Upper lobe of left lung (tissue), 4 donors: ENCODE measurements around the gene OTUB1.

Experiments
- EP300 ChIP-seq, 4 donors: sonication (generic); formaldehyde crosslinking; IDR thresholded peaks; one replicate each; pipeline ENCODE4 v1.5.1; 2017; ENCODE audit warnings: antibody characterized with exemption in 4 of 4, control low read depth in 2 of 4
- POLR2A ChIP-seq, 4 donors: fragments of 450-650 bp; IDR thresholded peaks; one replicate each; pipeline ENCODE4 v1.5.1; 2016 to 2017; ENCODE audit warnings: antibody characterized with exemption in 4 of 4, mild to moderate bottlenecking in 2 of 4
- POLR2AphosphoS5 ChIP-seq, 2 donors: sonication (generic); formaldehyde crosslinking; IDR thresholded peaks; one replicate each; pipeline ENCODE4 v1.5.1; 2017; ENCODE audit warnings: antibody characterized with exemption in 2 of 2
- TF ChIP-seq, protein P1 (sequence below), 6 experiments: fragments of 450-650 bp in 4 of 6; fragments of 200-600 bp in 2 of 6; sonication (generic) in 2 of 6; IDR thresholded peaks; one replicate each; pipeline ENCODE4 v1.5.1; 2016 to 2019; ENCODE audit warnings: antibody characterized with exemption in 6 of 6

DNA sequence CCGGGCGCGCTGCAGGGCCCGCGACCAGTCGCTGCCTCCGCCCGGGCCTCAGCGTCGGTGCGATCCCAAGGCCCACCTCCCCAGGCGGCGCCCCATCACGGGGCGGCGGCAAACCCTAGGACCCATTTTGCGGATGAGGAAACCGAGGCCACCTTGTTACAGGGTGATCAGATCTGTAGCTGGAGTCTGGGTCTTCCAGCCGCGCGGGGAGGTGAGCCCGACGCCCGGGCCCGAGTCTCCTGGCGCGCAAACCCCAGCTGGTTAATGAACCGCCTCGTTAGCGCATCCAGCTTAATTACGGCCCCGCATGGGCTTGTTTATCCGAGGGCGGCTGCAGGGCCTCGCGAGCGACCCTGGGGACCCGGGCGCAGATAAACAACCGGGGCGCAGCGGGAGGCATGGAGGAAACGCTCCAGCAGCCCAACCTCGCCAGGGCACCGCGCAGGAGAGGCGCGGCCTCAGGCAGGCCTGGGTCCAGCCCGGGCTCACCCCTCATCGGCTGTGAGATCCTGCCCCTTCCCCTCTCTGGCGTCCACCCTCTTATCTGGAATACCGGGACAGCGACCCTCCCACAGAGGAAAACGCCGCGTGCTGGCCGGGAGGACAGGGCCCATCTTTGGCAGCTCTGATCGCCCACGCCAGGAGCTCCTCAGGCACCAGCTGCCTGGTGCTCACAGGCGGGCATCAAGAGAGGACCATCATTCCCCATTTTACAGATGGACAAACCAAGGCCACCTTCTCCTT lies 14.7 kb downstream of the OTUB1 start:
- TF ChIP-seq, protein P1, sequence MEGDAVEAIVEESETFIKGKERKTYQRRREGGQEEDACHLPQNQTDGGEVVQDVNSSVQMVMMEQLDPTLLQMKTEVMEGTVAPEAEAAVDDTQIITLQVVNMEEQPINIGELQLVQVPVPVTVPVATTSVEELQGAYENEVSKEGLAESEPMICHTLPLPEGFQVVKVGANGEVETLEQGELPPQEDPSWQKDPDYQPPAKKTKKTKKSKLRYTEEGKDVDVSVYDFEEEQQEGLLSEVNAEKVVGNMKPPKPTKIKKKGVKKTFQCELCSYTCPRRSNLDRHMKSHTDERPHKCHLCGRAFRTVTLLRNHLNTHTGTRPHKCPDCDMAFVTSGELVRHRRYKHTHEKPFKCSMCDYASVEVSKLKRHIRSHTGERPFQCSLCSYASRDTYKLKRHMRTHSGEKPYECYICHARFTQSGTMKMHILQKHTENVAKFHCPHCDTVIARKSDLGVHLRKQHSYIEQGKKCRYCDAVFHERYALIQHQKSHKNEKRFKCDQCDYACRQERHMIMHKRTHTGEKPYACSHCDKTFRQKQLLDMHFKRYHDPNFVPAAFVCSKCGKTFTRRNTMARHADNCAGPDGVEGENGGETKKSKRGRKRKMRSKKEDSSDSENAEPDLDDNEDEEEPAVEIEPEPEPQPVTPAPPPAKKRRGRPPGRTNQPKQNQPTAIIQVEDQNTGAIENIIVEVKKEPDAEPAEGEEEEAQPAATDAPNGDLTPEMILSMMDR (IDR thresholded peaks at IDR 0.05): no peak
- no peak for TF ChIP-seq POLR2AphosphoS5 (IDR thresholded peaks at IDR 0.05)
- TF ChIP-seq EP300 (IDR thresholded peaks at IDR 0.05): no peak
- no peak for TF ChIP-seq POLR2A (IDR thresholded peaks at IDR 0.05)
